SK-N-SH (cell line): Measurements from ENCODE around the gene NKAIN4.

ENCODE experiments used
- MAX ChIP-seq: IDR thresholded peaks from 2 replicates; pipeline ENCODE4 v1.4.0; 2012; ENCODE audit warnings: low read depth
- MXI1 ChIP-seq: IDR thresholded peaks from 2 replicates; pipeline ENCODE4 v1.6.1; 2012; ENCODE audit warnings: mild to moderate bottlenecking, low read depth, low read length, improper control_type of control experiment

DNA sequence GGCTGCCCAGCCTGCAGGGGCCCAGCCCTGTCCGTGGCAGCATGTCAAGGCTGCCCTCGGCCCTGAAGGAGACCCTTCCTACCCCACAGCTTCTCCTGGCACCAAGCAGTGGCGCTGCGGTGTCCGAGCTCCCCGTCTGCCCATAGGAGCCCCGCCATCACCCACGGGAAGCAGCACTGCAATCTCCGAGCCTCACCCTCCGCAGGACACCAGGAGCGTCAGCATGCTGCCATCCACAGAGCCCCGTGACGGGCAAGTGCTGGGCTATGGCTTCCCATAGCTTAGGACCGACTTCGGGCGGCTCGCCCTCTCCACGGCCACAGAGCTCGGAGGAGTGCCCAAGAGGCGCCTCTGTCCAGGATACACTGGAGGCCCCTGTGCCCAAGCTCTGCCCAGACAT, 63.4 kb downstream of the NKAIN4 start:
- TF ChIP-seq MAX (no peak), MXI1 (no peak)
